ENCODE measurements around the gene NUP214. TPM values are rescaled to one million over a fixed set of nuclear protein-coding genes. Genes with fewer than 3 reads are reported as not detected.

The NUP214 gene
- total RNA-seq, 1 experiment from 2014 or later = 41.9 TPM

GRCh38 chr9:131282175-131282574 is 156.8 kb downstream of the NUP214 start:
- Histone ChIP-seq H4K20me1 (ENCODE audit: insufficient read depth, low read depth, low read length) (no peaks in the 10 kb centered on the region), H3K4me2 (ENCODE audit: low read depth, low read length, poor library complexity, severe bottlenecking) (no peak overlapping the region), H3K9ac (ENCODE audit: low read length) (no peak overlapping the region), H3K79me2 (ENCODE audit: low read length) (no peaks in the 10 kb centered on the region), H3K27me3 (ENCODE audit: low read length) (no peaks in the 10 kb centered on the region), H3K36me3 (ENCODE audit: insufficient read depth, low read length) (no peaks in the 10 kb centered on the region), H3K9me3 (ENCODE audit: low read length) (no peaks in the 10 kb centered on the region), H3K27ac (ENCODE audit: low read length) (no peak overlapping the region), H2AFZ (ENCODE audit: low read length) (no peak overlapping the region), H3K9me2 (replicated peaks; ENCODE audit: insufficient read depth, low read length) (no peaks in the 10 kb centered on the region), H3K4me1 (ENCODE audit: low read length) (peaks cover 10% of the 10 kb centered on the region), H3K4me3 (ENCODE audit: low read length) (no peak overlapping the region)
- DNase-seq = no peak

- H3K79me2 ChIP-seq (ENCODE audit: low read length) = no peaks in the 10 kb centered on the region
- H3K27me3 ChIP-seq (ENCODE audit: low read length) = no peaks in the 10 kb centered on the region
- H3K9ac ChIP-seq (ENCODE audit: low read length) = no peak overlapping the region
- no peak overlapping the region for H3K4me3 ChIP-seq (ENCODE audit: low read length)
- H3K4me2 ChIP-seq (ENCODE audit: low read depth, low read length, poor library complexity, severe bottlenecking) = no peak overlapping the region
- peaks cover 10% of the 10 kb centered on the region for H3K4me1 ChIP-seq (ENCODE audit: low read length)
- no peak overlapping the region for H3K27ac ChIP-seq (ENCODE audit: low read length)
- no peaks in the 10 kb centered on the region for H4K20me1 ChIP-seq (ENCODE audit: insufficient read depth, low read depth, low read length)
- H3K9me2 ChIP-seq (replicated peaks; ENCODE audit: insufficient read depth, low read length) = no peaks in the 10 kb centered on the region
- DNase-seq = no peak
- H3K36me3 ChIP-seq (ENCODE audit: insufficient read depth, low read length) = no peaks in the 10 kb centered on the region
- H2AFZ ChIP-seq (ENCODE audit: low read length) = no peak overlapping the region
- no peaks in the 10 kb centered on the region for H3K9me3 ChIP-seq (ENCODE audit: low read length)
Observed at GRCh38 chr9:131282688-131283422, 157.5 kb downstream of the NUP214 start.

Small RNAs within 50 kb of the gene (small RNA-seq; reads per million reads assigned to genes)
- gene RNU6-881P = not detected

Other genes with a start within 250 kb of the NUP214 start
- not detected in 2 replicates for gene QRFP, start 228.8 kb upstream of the NUP214 start, total RNA-seq (2014; rRNA removed; shearing (Covaris generic); ENCODE audit: low replicate concordance)
- gene FIBCD1, start 186.3 kb upstream of the NUP214 start, total RNA-seq (2014; rRNA removed; shearing (Covaris generic); ENCODE audit: low replicate concordance) = not detected in 2 replicates
- gene LAMC3, start 116.4 kb upstream of the NUP214 start, total RNA-seq (2014; rRNA removed; shearing (Covaris generic); ENCODE audit: low replicate concordance) = not detected in 2 replicates
- not detected in 2 replicates for gene AIF1L, start 29.1 kb upstream of the NUP214 start, total RNA-seq (2014; rRNA removed; shearing (Covaris generic); ENCODE audit: low replicate concordance)
- 31.6 and 43.9 TPM in 2 replicates for gene FAM78A, start 150.9 kb downstream of the NUP214 start, total RNA-seq (2014; rRNA removed; shearing (Covaris generic); ENCODE audit: low replicate concordance)
- not detected in 2 replicates for gene PLPP7, start 164.1 kb downstream of the NUP214 start, total RNA-seq (2014; rRNA removed; shearing (Covaris generic); ENCODE audit: low replicate concordance)

Data from Karpas-422 (cell line).